HG03460 (cell line): ENCODE measurements around the gene RAP2B.

Source experiments
- ATAC-seq: cut with Tn5 transposase; IDR thresholded peaks from one replicate; pipeline ENCODE4 v1.9.1; 2021; ENCODE audit not compliant: unreplicated experiment

RAP2B gene

GRCh38 chr3:153159771-153160397, 2.1 kb upstream of the RAP2B start:
- no peak for ATAC-seq

- peak; percentile 33 for ATAC-seq
These were observed 1.4 kb upstream of the RAP2B start for GRCh38 chr3:153160451-153161137.

GRCh38 chr3:153161138-153161713, 800 bp upstream of the RAP2B start:
- ATAC-seq, result peak; percentile 73

GRCh38 chr3:153162513-153163392, 727 bp downstream of the RAP2B start:
- ATAC-seq, result peak; percentile 7

DNA sequence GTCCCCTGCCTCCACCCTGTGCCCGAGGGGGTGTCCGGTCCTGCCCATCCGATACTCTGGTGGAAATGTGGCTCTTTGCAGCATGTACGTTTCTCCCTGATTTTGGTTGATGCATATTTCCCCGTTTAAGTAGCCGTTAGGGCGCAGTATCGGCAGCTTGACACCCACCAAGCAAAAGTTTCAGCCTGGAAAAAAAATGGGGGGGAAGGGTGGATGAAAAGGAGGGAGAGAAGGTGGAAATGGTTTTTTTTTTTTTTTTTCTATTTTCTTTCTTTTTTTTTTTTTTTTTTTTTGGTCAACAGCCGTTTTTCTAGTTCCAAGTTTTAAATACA, 1.3 kb downstream of the RAP2B start:
- ATAC-seq, result no peak

GRCh38 chr3:153163756-153164550, 1.9 kb downstream of the RAP2B start:
- ATAC-seq, result no peak

DNA sequence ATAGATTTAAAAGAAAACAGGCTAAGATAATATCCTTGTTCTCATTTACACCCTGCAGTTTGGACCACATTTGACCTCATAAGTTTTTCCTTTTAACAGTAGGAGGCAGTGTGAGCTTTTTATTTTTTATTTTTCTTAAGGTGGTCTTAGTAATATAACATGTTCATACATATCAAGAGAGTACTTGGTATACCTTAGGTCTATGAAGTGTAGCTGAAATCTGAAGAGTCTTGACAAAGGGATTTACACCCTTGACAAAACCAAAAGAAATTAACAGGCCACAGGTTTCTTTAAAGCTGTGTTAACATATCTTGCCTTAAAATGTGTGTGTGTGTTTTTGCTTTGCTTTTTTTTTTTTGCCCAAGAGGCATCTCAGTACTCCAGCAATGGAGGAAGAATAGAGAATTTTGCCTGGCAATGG, 3.2 kb downstream of the RAP2B start:
- no peak for ATAC-seq

DNA sequence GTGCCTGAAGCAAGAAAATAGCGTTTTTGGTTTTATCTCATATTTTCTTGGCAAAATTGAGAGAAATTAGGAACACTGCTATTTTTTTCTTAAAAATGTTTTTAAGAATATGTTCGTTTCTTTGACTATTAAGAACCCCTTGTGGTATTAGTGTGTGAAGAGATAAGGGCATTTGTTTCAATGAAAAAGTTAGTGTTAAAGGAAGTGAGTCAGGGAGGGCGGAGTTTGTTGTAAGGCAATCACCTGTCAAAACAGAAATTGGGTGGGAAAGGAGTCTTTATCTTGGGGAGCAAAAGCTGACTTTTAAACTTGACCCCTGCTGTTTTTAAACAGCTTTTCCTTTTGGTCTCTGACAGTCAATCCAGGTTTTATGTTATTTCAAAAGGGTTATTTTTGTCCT, 4.2 kb downstream of the RAP2B start:
- no peak for ATAC-seq

DNA sequence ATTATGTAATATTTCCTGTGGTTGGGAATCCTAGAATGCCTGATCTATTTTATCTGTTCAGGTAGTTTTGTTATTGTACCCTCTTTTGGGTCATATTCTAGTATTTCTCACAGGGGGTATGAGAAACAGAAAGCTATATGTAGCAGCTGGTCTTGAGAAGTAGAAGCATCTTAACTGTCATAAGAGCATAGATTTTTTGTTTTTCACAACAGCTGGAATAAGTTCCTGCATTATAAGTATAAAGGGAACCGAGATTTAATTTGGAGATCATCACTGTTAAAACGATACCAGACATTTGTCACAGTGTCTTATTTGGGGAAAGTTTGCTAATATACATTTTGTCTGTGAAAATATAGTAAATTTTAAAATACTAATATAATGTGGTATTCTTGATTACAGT, 4.8 kb downstream of the RAP2B start:
- no peak for ATAC-seq

- no peak for ATAC-seq
These were observed 7.9 kb downstream of the RAP2B start for GRCh38 chr3:153169793-153170383.

DNA sequence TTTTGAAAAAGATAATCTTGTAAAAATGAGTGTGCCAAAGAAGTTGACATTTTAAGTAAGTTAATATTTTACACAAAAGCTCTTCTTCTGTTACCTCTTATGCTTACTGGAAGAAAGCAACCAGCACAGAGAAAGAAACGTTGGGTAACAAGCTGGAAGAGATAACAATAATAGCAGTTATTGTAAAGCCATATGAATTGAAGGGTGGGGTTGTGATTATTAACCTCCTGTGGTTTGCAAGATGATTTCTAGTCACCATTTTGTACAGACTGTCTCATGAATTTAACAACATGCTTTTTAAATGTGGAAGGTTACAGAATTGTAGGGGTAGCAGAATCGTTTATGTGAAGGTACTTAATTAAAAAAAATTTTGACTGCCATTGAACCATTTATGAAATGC, 9.2 kb downstream of the RAP2B start:
- ATAC-seq, result no peak

- ATAC-seq, result no peak
These were observed 9.9 kb downstream of the RAP2B start for GRCh38 chr3:153171918-153172317.

DNA sequence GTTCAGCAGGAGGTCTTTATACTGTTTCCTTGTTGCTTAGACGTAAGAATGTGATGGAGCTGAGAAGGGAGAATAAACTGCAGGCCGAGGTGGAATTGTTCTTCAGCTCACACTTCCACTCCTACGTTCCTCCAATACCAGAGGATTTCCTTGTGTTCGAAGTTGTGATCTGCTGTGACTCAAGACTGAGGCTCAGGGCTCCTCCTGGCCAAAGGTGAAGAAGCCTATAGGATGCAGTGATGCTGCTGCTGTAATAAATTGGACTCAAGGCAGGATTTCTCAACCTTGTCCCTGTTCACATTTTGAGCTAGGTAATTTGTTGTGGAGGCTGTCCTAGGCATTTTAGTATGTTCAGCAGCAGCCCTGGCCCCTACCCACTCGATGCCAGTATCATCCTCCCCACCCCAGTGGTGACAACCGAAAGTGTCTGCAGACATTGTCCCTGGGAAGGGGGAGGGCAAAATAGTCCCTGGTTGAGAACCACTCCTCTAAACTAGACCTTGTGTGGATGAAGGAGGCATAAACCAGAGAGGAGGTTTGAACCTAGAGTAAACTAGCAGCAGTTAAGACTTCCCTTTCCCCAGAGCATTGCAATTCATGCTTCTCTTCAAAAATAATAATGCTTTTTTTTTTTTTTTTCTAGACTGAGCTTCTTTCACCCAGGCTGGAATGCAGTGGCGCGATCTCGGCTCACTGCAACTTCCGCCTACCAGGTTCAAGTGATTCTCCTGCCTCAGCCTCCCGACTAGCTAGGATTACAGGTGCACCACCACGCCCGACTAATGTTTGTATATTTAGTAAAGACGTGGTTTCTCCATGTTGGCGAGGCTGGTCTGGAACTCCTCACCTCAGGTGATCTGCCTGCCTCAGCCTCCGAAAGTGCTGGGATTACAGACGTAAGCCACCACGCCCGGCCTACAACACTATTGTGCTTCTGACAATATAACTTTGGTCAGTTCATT, 11.1 kb downstream of the RAP2B start:
- no peak for ATAC-seq

GRCh38 chr3:153173758-153174516, 11.9 kb downstream of the RAP2B start:
- ATAC-seq, result no peak

GRCh38 chr3:153176197-153176596, 14.2 kb downstream of the RAP2B start:
- no peak for ATAC-seq

DNA sequence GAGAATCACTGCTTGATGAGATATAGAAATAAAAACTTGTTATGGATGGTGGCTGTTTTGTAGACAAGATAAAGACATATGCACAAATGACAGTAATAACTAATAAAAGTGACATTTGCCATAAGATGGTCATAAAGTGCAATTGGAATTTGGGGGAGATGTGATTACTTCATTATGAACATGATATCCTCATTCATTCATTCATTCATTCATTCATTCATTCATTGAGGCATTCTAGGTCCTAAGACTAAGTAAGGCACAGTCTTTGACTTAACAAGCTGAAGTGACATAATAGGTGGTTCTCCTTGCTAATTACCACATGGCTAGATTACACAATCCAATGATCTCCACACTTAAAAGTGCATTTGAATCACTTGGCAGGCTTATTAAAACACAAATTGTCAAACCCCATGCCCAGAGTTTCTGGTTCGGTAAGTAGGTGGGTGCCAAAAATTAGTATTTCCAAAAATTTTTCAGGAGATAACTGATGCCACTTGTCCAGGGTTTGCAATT, 18.9 kb downstream of the RAP2B start:
- ATAC-seq, result no peak

DNA sequence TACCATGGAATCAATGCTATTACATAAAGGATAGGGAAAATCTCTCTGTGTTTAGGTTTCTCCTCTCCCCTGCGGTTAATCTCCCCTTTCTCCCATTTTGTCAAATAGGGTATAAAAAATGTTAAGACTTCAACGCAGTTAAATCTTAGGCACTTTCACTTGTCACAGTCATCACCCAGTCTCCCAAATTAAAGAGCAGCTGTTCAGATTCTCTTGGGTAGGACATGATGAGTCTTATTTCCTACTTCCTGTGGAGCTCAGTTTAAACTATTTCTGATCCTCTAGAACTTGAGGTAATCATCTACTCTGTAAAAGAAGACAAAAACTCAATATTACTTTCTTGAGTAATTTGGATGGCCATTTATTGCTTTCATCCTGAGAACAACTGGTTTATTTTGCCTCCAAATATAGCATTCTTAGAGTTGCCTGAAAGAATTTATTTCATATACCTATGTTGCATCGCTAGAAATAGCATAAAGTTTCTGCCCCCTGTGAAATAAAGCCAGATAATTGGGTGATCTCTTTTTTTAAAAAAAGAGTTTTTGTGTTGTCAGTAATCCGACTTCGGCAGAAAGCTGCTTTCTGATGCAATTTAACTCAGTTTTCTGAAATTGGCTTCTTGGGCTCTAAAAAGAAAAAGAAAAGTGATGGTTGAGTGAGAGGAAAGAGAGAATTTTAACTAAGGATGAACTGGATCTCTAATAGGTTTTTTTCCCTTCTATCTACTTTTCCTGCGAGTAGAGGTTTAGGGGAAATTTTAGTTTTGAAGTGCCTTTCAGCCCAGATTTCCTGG, 20.7 kb downstream of the RAP2B start:
- ATAC-seq, result no peak

DNA sequence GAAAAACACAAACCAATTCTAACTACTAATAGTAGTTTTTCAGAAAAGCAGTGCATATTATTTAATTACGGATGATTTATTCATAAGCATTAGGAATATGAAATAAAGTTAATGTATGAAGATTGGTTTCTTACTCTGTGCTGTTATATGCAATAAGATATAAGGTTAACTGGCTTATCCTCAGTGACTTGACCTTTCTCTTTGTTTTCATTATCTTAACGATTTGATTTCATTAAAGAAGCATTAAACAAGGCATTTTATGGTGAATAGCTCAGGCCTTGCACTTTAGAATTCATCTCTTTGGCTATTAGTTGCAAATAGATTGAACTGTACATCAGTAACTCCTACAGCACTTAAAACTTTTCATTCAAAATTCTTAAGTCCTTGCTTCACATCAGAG, 28.9 kb downstream of the RAP2B start:
- ATAC-seq, result no peak
